ENCODE measurements around the gene SLC5A11. TPM values are rescaled to one million over a fixed set of nuclear protein-coding genes. Genes with fewer than 3 reads are reported as not detected.

The SLC5A11 gene
- total RNA-seq, 1 experiment from 2014 or later = 5.7 TPM

- TF ChIP-seq EZH2 (IDR thresholded peaks at IDR 0.05; ENCODE audit: low read depth) (no peak), CTCF (conservative IDR thresholded peaks at IDR 0.05) (no peak)
- Histone ChIP-seq H3K27me3 (ENCODE audit: insufficient read depth, low read depth) (no peaks in the 10 kb centered on the region), H3K27ac (no peak overlapping the region), H3F3A (ENCODE audit: insufficient read depth, low read depth) (no peaks in the 10 kb centered on the region), H2AFZ (no peak overlapping the region), H4K20me1 (ENCODE audit: insufficient read depth) (no peaks in the 10 kb centered on the region), H3K79me2 (ENCODE audit: low read depth) (no peaks in the 10 kb centered on the region), H3K4me2 (no peak overlapping the region), H3K9me2 (ENCODE audit: insufficient read depth) (no peaks in the 10 kb centered on the region), H3K4me1 (replicated peaks; ENCODE audit: insufficient read depth) (no peaks in the 10 kb centered on the region), H3K36me3 (ENCODE audit: low read depth) (no peaks in the 10 kb centered on the region), H3K9me3 (ENCODE audit: insufficient read depth, low read depth) (no peaks in the 10 kb centered on the region), H3K4me3 (no peak overlapping the region)
- DNase-seq = no peak
- POLR2A ChIA-PET (ENCODE audit: unreplicated experiment) = no interaction called here
- BruUV-seq (replicated peaks) = no TSS peak
- intact Hi-C loops (cut with micrococcal nuclease; ENCODE audit: unreplicated experiment) = no loop called here
- CTCF ChIA-PET = no interaction called here
Measured at GRCh38 chr16:24869033-24869432, 23.3 kb downstream of the SLC5A11 start.

- ChIA-PET CTCF (no interaction called here), POLR2A (ENCODE audit: unreplicated experiment) (no interaction called here)
- no peak overlapping the region for H3K4me2 ChIP-seq
- no peaks in the 10 kb centered on the region for H3F3A ChIP-seq (ENCODE audit: insufficient read depth, low read depth)
- TF ChIP-seq EZH2 (IDR thresholded peaks at IDR 0.05; ENCODE audit: low read depth) (no peak), CTCF (conservative IDR thresholded peaks at IDR 0.05) (no peak)
- H3K79me2 ChIP-seq (ENCODE audit: low read depth) = no peaks in the 10 kb centered on the region
- intact Hi-C loops (cut with micrococcal nuclease; ENCODE audit: unreplicated experiment) = no loop called here
- H3K27ac ChIP-seq = no peak overlapping the region
- no peaks in the 10 kb centered on the region for H4K20me1 ChIP-seq (ENCODE audit: insufficient read depth)
- no peak for DNase-seq
- H3K4me3 ChIP-seq = no peak overlapping the region
- H3K4me1 ChIP-seq (replicated peaks; ENCODE audit: insufficient read depth) = no peaks in the 10 kb centered on the region
- H3K27me3 ChIP-seq (ENCODE audit: insufficient read depth, low read depth) = no peaks in the 10 kb centered on the region
- no peaks in the 10 kb centered on the region for H3K9me2 ChIP-seq (ENCODE audit: insufficient read depth)
- H3K9me3 ChIP-seq (ENCODE audit: insufficient read depth, low read depth) = no peaks in the 10 kb centered on the region
- BruUV-seq (replicated peaks) = no TSS peak
- H2AFZ ChIP-seq = no peak overlapping the region
- H3K36me3 ChIP-seq (ENCODE audit: low read depth) = no peaks in the 10 kb centered on the region
Measured at GRCh38 chr16:24871891-24872290, 26.1 kb downstream of the SLC5A11 start.

- Histone ChIP-seq H3K9me3 (ENCODE audit: insufficient read depth, low read depth) (no peaks in the 10 kb centered on the region), H3K36me3 (ENCODE audit: low read depth) (no peaks in the 10 kb centered on the region), H3K9me2 (ENCODE audit: insufficient read depth) (no peaks in the 10 kb centered on the region), H3K27ac (no peak overlapping the region), H4K20me1 (ENCODE audit: insufficient read depth) (no peaks in the 10 kb centered on the region), H3K79me2 (ENCODE audit: low read depth) (no peaks in the 10 kb centered on the region), H3K4me2 (no peak overlapping the region), H3K4me3 (no peak overlapping the region), H3K27me3 (ENCODE audit: insufficient read depth, low read depth) (no peaks in the 10 kb centered on the region), H3F3A (ENCODE audit: insufficient read depth, low read depth) (no peaks in the 10 kb centered on the region), H2AFZ (no peak overlapping the region), H3K4me1 (replicated peaks; ENCODE audit: insufficient read depth) (no peaks in the 10 kb centered on the region)
- ChIA-PET CTCF (no interaction called here), POLR2A (ENCODE audit: unreplicated experiment) (no interaction called here)
- BruUV-seq (replicated peaks) = no TSS peak
- no peak for DNase-seq
- intact Hi-C loops (cut with micrococcal nuclease; ENCODE audit: unreplicated experiment) = no loop called here
- no peak for TF ChIP-seq EZH2 (IDR thresholded peaks at IDR 0.05; ENCODE audit: low read depth)
- TF ChIP-seq CTCF (conservative IDR thresholded peaks at IDR 0.05) = no peak
Measured at GRCh38 chr16:24873028-24873427, 27.3 kb downstream of the SLC5A11 start.
